NOMO-1 treated with dmso at 0.1 percent for 144 hours (cell line): Measurements from ENCODE around the gene PRSS21.

Experiments used
- DNase-seq: peaks from one replicate; lab custom pipeline; 2025; ENCODE audit not compliant: unreplicated experiment; lab: John Stamatoyannopoulos, UW

The PRSS21 gene

GRCh38 chr16:2779151-2779920 is 37.7 kb upstream of the PRSS21 start:
- no peak for DNase-seq

DNA sequence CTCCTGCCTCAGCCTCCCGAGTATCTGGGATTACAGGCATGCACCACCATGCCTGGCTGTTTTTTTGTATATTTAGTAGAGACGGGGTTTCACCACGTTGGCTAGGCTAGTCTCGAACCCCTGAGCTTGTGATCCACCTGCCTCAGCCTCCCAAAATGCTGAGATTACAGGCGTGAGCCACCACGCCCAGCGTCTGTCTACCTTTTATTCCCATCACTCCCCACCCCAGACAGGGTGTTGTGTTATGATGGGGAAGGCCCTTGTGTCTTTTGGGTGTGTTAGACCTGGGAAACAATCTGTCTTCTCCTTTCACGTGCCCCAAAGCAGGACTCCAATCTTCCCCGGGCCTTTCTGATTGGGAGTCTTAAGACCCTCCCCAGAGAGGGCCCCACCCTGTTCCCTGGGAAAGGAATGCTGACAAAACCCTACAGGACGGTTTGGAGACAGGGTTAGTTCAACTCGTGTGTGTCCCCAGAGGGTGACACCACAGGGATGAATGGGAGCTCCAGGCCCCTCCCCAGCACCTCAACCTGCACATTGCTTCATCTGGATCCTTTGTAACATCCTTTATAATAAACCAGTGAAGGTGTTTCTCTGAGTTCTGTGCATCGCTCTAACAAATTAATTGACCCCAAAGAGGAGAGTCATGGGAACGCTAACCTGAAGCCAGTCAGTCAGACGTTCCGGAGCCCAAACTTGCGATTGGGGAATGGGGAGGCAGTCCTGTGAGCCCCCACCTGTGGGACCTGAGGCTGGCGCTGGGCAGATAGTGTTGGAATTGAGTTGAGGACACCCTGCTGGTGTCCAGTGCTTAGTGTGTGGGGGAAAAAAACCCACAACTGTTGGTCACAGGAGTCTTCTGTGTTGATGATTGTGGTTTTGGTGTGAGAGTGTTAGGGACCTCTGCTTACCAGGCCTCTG is 36.8 kb upstream of the PRSS21 start:
- no peak for DNase-seq

- DNase-seq, result no peak
These were observed 34.3 kb upstream of the PRSS21 start for GRCh38 chr16:2782583-2783351.

- DNase-seq, result no peak
These were observed 33.3 kb upstream of the PRSS21 start for GRCh38 chr16:2783581-2784357.

GRCh38 chr16:2784358-2785100 is 32.5 kb upstream of the PRSS21 start:
- no peak for DNase-seq

DNA sequence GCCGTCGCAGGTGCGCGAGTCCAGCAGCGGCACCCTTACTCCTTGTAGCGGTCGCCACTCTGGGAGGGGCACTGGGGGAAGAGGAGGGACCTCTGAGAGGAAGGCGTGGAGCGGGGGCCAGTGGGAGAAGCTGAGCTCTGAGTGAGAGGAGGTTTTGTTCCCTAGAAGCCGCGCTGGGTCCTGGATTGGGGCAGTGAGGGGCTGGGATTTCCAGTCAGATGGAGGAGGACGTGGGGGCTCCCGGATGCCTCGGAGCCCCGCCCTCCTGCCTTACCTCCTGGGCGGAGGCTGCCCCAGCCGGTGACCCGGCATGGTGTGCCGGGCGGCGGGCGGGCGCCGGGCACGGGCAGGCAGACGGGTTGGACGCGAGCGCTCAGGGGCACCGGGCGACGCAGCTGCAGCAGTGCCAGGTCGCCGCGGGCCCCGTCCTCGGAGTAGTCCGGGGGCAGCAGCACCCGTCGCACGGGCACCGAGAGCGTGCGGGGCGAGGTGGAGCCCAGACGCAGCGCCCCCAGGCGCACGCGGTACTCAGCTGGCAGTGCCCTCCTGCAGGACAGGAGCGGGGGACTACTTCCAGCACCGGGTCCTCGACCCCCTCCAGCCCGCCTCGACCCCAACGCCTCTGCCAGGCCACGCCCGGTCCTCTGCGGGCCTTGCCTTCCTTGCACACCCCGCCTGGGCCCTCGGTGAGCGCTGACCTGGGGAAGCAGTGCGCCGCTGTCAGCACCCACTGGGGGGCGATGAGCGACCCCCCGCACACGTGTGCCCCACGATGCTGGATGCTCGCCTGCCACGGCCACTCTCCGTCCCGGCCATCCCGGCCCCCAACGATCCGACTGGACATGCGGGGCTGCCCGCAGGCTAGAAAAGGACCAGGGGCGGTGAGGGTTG is 31.7 kb upstream of the PRSS21 start:
- DNase-seq, result no peak

GRCh38 chr16:2786061-2786825 is 30.8 kb upstream of the PRSS21 start:
- DNase-seq, result no peak

- no peak for DNase-seq
These were observed 30.2 kb upstream of the PRSS21 start for GRCh38 chr16:2786826-2787151.

DNA sequence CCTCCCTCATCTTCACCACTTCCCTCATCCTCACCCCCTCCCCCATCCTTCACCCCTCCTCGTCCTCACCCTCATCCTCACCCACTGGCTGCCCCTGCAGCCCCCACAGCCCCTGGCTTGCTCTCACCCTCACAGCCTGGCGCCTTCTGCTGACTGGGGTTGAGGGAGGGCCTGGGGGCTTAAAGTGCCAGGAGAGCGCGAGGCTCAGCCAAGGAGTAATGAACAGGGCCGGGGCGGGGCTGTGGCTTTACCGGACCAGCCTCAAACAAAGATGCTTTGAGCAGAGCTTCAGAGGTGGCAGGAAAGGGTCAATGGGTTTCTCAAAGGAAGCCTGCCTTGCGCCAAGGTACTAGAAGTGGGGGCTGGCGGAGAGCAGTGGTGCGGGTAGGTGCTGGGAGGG is 29.6 kb upstream of the PRSS21 start, which contains the start of gene PRSS33:
Gene PRSS33, minus strand, starts transcription at position 155 of the 400 bp plus-strand sequence. CDS start 1,013 bp downstream, outside the sequence.
- DNase-seq, result no peak

- DNase-seq, result no peak
These were observed 29.1 kb upstream of the PRSS21 start for GRCh38 chr16:2787961-2788360.

DNA sequence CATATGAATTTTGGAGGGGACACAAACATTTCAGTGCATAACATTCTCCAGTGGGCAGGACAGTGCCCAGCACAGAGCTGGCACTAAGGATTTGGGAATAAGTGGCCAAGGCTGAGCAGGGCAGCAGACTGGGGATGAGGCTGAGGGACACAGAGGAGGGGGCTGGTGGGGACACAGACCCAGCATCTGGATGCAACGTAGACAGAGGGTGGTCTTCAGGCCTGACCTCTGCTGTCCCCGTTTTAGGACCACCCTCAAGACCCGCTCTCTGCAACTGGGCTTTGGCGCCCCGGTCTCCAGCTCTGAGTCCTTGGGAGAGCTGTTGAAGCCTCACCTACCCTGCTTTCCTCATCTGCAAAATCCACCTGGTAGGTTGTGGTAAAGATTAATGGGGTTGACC is 26.4 kb upstream of the PRSS21 start:
- no peak for DNase-seq

DNA sequence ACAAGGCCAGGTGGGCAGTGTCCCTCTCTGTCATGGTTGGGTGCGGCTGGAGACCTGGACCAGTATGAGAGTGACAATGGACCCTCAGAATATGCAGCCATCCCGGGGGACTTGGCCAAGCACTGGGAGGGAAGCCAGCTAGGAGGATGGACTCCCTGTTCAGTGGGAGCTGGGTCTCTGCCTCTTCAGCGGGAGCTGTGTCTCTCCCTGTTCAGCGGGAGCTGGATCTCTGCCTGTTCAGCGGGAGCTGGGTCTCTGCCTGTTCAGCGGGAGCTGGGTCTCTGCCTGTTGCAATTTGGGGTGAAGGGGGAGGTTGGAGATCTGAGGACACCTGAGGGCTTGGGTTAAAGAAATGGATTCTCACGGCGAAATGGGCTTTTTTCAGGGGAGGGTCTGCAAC is 25.9 kb upstream of the PRSS21 start:
- no peak for DNase-seq

GRCh38 chr16:2792940-2793339 is 24.1 kb upstream of the PRSS21 start:
- no peak for DNase-seq

GRCh38 chr16:2795395-2796143 is 21.5 kb upstream of the PRSS21 start:
- peak; percentile 73 for DNase-seq

DNA sequence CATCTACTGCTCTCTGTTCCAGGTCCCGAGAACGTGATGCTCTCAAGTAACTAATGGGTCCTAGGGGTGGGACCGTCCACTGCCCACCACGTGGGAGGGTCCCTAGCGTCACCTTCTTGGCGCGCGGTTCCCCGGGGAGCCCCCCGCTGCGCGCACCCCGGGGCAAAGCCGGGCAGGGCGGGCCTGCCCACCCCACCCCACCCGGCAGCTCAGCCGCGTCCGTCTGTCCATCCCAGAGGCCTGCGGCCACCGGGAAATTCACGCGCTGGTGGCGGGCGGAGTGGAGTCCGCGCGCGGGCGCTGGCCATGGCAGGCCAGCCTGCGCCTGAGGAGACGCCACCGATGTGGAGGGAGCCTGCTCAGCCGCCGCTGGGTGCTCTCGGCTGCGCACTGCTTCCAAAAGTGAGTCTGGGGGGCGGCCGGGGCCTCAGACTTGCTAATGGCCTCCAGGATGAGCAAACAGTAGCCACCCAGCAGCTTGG is 18.3 kb upstream of the PRSS21 start:
- no peak for DNase-seq

DNA sequence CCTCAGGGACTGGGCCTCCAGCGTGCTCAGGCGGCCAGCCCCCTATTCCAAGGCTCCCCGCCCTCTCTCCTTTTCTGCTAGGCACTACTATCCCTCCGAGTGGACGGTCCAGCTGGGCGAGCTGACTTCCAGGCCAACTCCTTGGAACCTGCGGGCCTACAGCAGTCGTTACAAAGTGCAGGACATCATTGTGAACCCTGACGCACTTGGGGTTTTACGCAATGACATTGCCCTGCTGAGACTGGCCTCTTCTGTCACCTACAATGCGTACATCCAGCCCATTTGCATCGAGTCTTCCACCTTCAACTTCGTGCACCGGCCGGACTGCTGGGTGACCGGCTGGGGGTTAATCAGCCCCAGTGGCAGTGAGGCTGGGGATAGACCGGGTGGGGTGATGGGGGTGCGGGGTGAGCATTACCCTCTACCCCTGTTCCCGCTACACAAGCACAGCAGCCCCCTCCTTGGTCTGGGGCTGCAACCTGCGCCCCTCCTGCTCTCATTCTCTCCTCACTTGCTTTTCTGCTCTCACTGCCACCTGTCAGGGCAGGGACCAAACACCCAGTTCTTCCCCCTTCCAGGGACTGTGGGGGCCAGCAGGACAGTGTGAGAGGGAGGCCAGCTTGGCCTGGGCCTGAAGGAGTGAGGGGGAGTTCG is 17.7 kb upstream of the PRSS21 start:
- no peak for DNase-seq

GRCh38 chr16:2799859-2800226 is 17.2 kb upstream of the PRSS21 start:
- no peak for DNase-seq
